Endothelial cell of umbilical vein (primary cell): ENCODE data around the gene IGF1. TPM values are rescaled to one million over a fixed set of nuclear protein-coding genes. Genes with fewer than 3 reads are reported as not detected.

Experiments used
- BruUV-seq: library from RNA; stranded (reverse); fragments of 400-500 nt; replicated peaks from 2 replicates; lab custom pipeline; 2021; lab: Mats Ljungman, UMichigan
- CTCF ChIA-PET: fragments of 300-600, 350-600 bp; sonication (Branson Sonifier 250); formaldehyde crosslinking; loops from one replicate; lab custom pipeline; 2021; ENCODE audit warnings: antibody characterized with exemption, inconsistent platforms; lab: Charles Lee
- POLR2A ChIA-PET: fragments of 300-600, 350-600 bp; sonication (Branson Sonifier 250); formaldehyde crosslinking; loops from one replicate; lab custom pipeline; 2021; ENCODE audit warnings: antibody characterized with exemption, inconsistent platforms; lab: Charles Lee
- DNase-seq: peaks from one replicate; pipeline ENCODE4 v3.0.0-alpha.2; 2011; ENCODE audit warnings: low read depth, low spot score
- FAIRE-seq: peaks from 2 replicates; lab custom pipeline; 2011; peaks lifted over from hg19 to GRCh38; lab: Jason Lieb, UNC
- H2AFZ ChIP-seq: 2 replicates; pipeline ENCODE4 v1.6.0; 2012; ENCODE audit warnings: low read depth, low read length, control low read depth, inconsistent platforms
- H3K27ac ChIP-seq: 2 replicates; pipeline ENCODE4 v1.5.1; 2011; ENCODE audit warnings: low read depth, mild to moderate bottlenecking, control low read depth, low read length, moderate library complexity; ENCODE audit not compliant: insufficient read depth
- H3K27me3 ChIP-seq, 2 experiments: 2 replicates each; pipeline versions ENCODE4 v1.6.0 to v1.6.1; 2011; ENCODE audit warnings: low read length in 2 of 2, mixed read lengths in 1 of 2; ENCODE audit not compliant: control insufficient read depth in 2 of 2, insufficient read depth in 2 of 2
- H3K36me3 ChIP-seq, 2 experiments: 2 replicates in 1 of 2; 3 replicates in 1 of 2; pipeline ENCODE4 v1.5.1; 2011; ENCODE audit warnings: low read length in 2 of 2, mild to moderate bottlenecking in 1 of 2, moderate library complexity in 1 of 2; ENCODE audit not compliant: control insufficient read depth in 2 of 2, insufficient read depth in 2 of 2; ENCODE audit errors: extremely low read depth in 1 of 2
- H3K4me1 ChIP-seq: 3 replicates; pipeline ENCODE4 v1.5.1; 2011; ENCODE audit warnings: mild to moderate bottlenecking, low read length; ENCODE audit not compliant: control insufficient read depth, insufficient read depth; ENCODE audit errors: extremely low read depth
- H3K4me2 ChIP-seq: 2 replicates; pipeline ENCODE4 v1.6.1; 2011; ENCODE audit warnings: low read length, control low read depth, mixed read lengths; ENCODE audit not compliant: insufficient read depth
- H3K4me3 ChIP-seq, 3 experiments: fragments of 200-600 bp in 1 of 3; sonication (generic), shearing (Covaris generic) in 1 of 3; replicated peaks in 1 of 3; 2 replicates each; pipeline ENCODE4 v1.5.1; 2011 to 2016; ENCODE audit warnings: control low read depth in 3 of 3, low read length in 3 of 3, mild to moderate bottlenecking in 2 of 3, inconsistent platforms in 1 of 3, low read depth in 1 of 3, moderate library complexity in 1 of 3; ENCODE audit not compliant: insufficient read depth in 1 of 3
- H3K79me2 ChIP-seq: 2 replicates; pipeline ENCODE4 v1.6.0; 2012; ENCODE audit warnings: low read length, inconsistent platforms; ENCODE audit not compliant: control insufficient read depth, insufficient read depth
- H3K9ac ChIP-seq: replicated peaks from 2 replicates; pipeline ENCODE3; 2011; ENCODE audit warnings: low read length, control low read depth; ENCODE audit not compliant: insufficient read depth; ENCODE audit errors: extremely low read depth
- H3K9me1 ChIP-seq: replicated peaks from 3 replicates; pipeline ENCODE4 v1.6.0; 2011; ENCODE audit warnings: mild to moderate bottlenecking, low read length; ENCODE audit not compliant: control insufficient read depth, insufficient read depth; ENCODE audit errors: extremely low read depth
- H3K9me3 ChIP-seq: replicated peaks from 2 replicates; pipeline ENCODE4 v1.5.1; 2012; ENCODE audit warnings: low read length, inconsistent platforms; ENCODE audit not compliant: control insufficient read depth, insufficient read depth
- H4K20me1 ChIP-seq: replicated peaks from 2 replicates; pipeline ENCODE3; 2011; ENCODE audit warnings: mild to moderate bottlenecking, low read length; ENCODE audit not compliant: control insufficient read depth, insufficient read depth; ENCODE audit errors: extremely low read depth
- EZH2 ChIP-seq: IDR thresholded peaks from 2 replicates; pipeline ENCODE4 v1.6.1; 2012; ENCODE audit warnings: borderline replicate concordance, low read depth, mild to moderate bottlenecking, moderate library complexity, low read length, inconsistent platforms; ENCODE audit not compliant: severe bottlenecking
- FOS ChIP-seq: IDR thresholded peaks from 2 replicates; pipeline ENCODE4 v1.6.1; 2011; ENCODE audit warnings: mild to moderate bottlenecking, low read length, moderate library complexity, borderline replicate concordance; ENCODE audit not compliant: insufficient read depth
- GATA2 ChIP-seq: IDR thresholded peaks from 2 replicates; pipeline ENCODE4 v1.7.0; 2011; ENCODE audit warnings: low read depth, mild to moderate bottlenecking, moderate library complexity, mixed read lengths, low read length; ENCODE audit not compliant: insufficient read length, insufficient read depth
- JUN ChIP-seq: IDR thresholded peaks from 2 replicates; pipeline ENCODE4 v1.6.1; 2011; ENCODE audit warnings: borderline replicate concordance, low read depth; ENCODE audit not compliant: insufficient read length, insufficient read depth
- MYC ChIP-seq: IDR thresholded peaks from one replicate; pipeline ENCODE4 v1.6.1; 2011; ENCODE audit warnings: mild to moderate bottlenecking, low read depth, low read length
- POLR2A ChIP-seq: IDR thresholded peaks from 2 replicates; pipeline ENCODE4 v1.6.1; 2012; ENCODE audit warnings: low read depth, mild to moderate bottlenecking, control low read depth, low read length
- POLR2AphosphoS5 ChIP-seq: IDR thresholded peaks from 2 replicates; pipeline ENCODE4 v1.6.1; 2012; ENCODE audit warnings: low read depth, mild to moderate bottlenecking, control low read depth, low read length, moderate library complexity; ENCODE audit not compliant: insufficient read depth
- dilution Hi-C: fragments of 300-500 bp; cut with MboI; formaldehyde crosslinking; loops from one replicate; pipeline ENCODE4 v1.15.0; 2019; ENCODE audit warnings: low sequenced_read_pairs; ENCODE audit not compliant: extremely low pct_ligation_motif_present
- intact Hi-C: fragments of 100-400 bp; cut with micrococcal nuclease; formaldehyde crosslinking; loops from one replicate; pipeline ENCODE4 v1.10.0; 2022
- polyA plus RNA-seq, 4 experiments: library from polyadenylated mRNA; depleted of rRNA in 3 of 4; stranded (reverse) in 3 of 4; unstranded in 1 of 4; fragments of >200 nt; gene quantifications; 2 replicates each; pipeline versions ENCODE4 v1.2.1 to v1.2.3, GENCODE V29; 2011 to 2012; ENCODE audit warnings: missing spikeins in 1 of 4
- total RNA-seq: library from RNA; stranded (reverse); gene quantifications from 2 replicates; pipeline ENCODE4 v1.2.3, GENCODE V29; 2021
- TF ChIP-seq, protein P1 (sequence below): IDR thresholded peaks from 2 replicates; pipeline ENCODE4 v1.6.1; 2011; ENCODE audit not compliant: insufficient read depth, insufficient read length

Gene IGF1
- total and polyA plus RNA-seq, 2 donors (not counting 3 experiments of a cell fraction or from before 2014, with no cell fraction given), result 0.10 TPM; not detected in 1

GRCh38 chr12:102463659-102464249 lies 16.6 kb downstream of the IGF1 start:
- Histone ChIP-seq H3K9me1 (no peaks in the 10 kb centered on the region), H3K79me2 (no peaks in the 10 kb centered on the region), H3K27ac (no peak overlapping the region), H2AFZ (no peak overlapping the region), H3K9me3 (no peaks in the 10 kb centered on the region), H3K9ac (no peak overlapping the region), H4K20me1 (no peaks in the 10 kb centered on the region), H3K27me3 (no peaks in the 10 kb centered on the region), H3K36me3 (no peaks in the 10 kb centered on the region), H3K4me3 (no peak overlapping the region), H3K4me1 (no peaks in the 10 kb centered on the region), H3K4me2 (no peak overlapping the region)
- DNase-seq, result no peak
- dilution Hi-C loops (no loop called here), intact Hi-C loops (no loop called here)
- no peak for FAIRE-seq
- ChIA-PET POLR2A (no interaction called here), CTCF (interaction anchor here (1.0 to 2.3 kb wide), 4 partner anchors 8 to 294 kb away, joined by 3 to 9 read pairs (median 3); no protein-coding TSS in a partner anchor)
- no TSS peak for BruUV-seq
- TF ChIP-seq GATA2 (no peak), POLR2AphosphoS5 (no peak), EZH2 (no peak), MYC (no peak), FOS (no peak), JUN (no peak), POLR2A (no peak)
- TF ChIP-seq, protein P1, sequence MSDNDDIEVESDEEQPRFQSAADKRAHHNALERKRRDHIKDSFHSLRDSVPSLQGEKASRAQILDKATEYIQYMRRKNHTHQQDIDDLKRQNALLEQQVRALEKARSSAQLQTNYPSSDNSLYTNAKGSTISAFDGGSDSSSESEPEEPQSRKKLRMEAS, result no peak
